A549 (cell line): Measurements from ENCODE around the gene KCNMA1.

Experiments
- CHD2 ChIP-seq: fragments of 150-350 bp; IDR thresholded peaks from 2 replicates; pipeline ENCODE4 v1.6.1; 2014; ENCODE audit warnings: low read length; ENCODE audit not compliant: partially characterized antibody
- MAFK ChIP-seq: fragments of 450-650 bp; IDR thresholded peaks from 2 replicates; pipeline ENCODE4 v1.6.1; 2014; ENCODE audit not compliant: partially characterized antibody
- POLR2A ChIP-seq: IDR thresholded peaks from 2 replicates; pipeline ENCODE4 v1.6.1; 2012; ENCODE audit warnings: mild to moderate bottlenecking, low read length

DNA sequence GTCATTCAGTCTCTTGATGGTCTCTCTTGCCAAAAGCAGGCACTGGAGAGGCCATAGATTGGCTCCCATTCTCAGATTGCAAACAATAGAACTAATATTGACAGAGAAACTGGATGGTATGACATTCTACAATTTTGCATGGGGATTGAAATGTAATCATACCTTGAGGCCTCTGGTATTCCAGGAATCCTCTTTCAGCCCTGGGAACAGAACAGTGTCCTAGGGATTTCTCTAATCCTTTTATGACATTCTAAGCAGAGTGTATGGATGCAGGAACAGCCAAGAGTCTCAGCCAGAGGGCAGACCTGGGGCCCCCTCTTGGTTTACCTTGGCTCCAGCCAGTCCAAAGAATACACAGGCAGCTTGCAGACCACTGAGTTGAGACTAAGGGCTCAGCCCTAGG is 206.4 kb downstream of the KCNMA1 start:
- TF ChIP-seq MAFK (no peak), CHD2 (no peak), POLR2A (no peak)
